H9 (cell line): Measurements from ENCODE around the gene NKAIN2. TPM values are rescaled to one million over a fixed set of nuclear protein-coding genes. Genes with fewer than 3 reads are reported as not detected.

ENCODE experiments used
- DNase-seq: peaks from one replicate; pipeline ENCODE4 v3.0.0-alpha.2; 2017
- H2AFZ ChIP-seq: one replicate; pipeline ENCODE4 v1.6.1; 2013; ENCODE audit warnings: mild to moderate bottlenecking, low read length, control low read depth, moderate library complexity
- H2AK5ac ChIP-seq: 2 replicates; pipeline ENCODE4 v1.6.1; 2013; ENCODE audit warnings: low read length, control low read depth, mixed read lengths; ENCODE audit not compliant: insufficient read length
- H2BK120ac ChIP-seq: one replicate; pipeline ENCODE4 v1.6.1; 2013; ENCODE audit warnings: low read depth, mild to moderate bottlenecking, low read length, control low read depth, inconsistent platforms; ENCODE audit not compliant: poor library complexity, severe bottlenecking
- H2BK12ac ChIP-seq: 2 replicates; pipeline ENCODE4 v1.6.1; 2013; ENCODE audit warnings: low read length, control low read depth, mixed read lengths, low read depth; ENCODE audit not compliant: insufficient read length
- H2BK15ac ChIP-seq: 2 replicates; pipeline ENCODE4 v1.6.1; 2013; ENCODE audit warnings: low read depth, low read length, control low read depth
- H2BK20ac ChIP-seq: one replicate; pipeline ENCODE4 v1.6.1; 2013; ENCODE audit warnings: low read depth, mild to moderate bottlenecking, low read length, control low read depth, inconsistent platforms; ENCODE audit not compliant: poor library complexity, severe bottlenecking
- H2BK5ac ChIP-seq: 2 replicates; pipeline ENCODE4 v1.6.1; 2013; ENCODE audit warnings: low read length, control low read depth, mixed read lengths; ENCODE audit not compliant: insufficient read length
- H3K14ac ChIP-seq: 2 replicates; pipeline ENCODE4 v1.6.1; 2013; ENCODE audit warnings: low read length, control low read depth; ENCODE audit not compliant: insufficient read depth
- H3K18ac ChIP-seq: 2 replicates; pipeline ENCODE4 v1.6.1; 2013; ENCODE audit warnings: low read depth, mild to moderate bottlenecking, mixed read lengths, low read length, control low read depth; ENCODE audit not compliant: insufficient read length
- H3K23ac ChIP-seq: 2 replicates; pipeline ENCODE4 v1.6.1; 2013; ENCODE audit warnings: low read length, control low read depth, mixed read lengths, low read depth; ENCODE audit not compliant: insufficient read length
- H3K23me2 ChIP-seq: 2 replicates; pipeline ENCODE4 v1.6.1; 2013; ENCODE audit warnings: low read depth, mild to moderate bottlenecking, mixed read lengths, low read length, control low read depth; ENCODE audit not compliant: insufficient read length, poor library complexity, severe bottlenecking
- H3K27ac ChIP-seq: 2 replicates; pipeline ENCODE4 v1.5.1; 2013; ENCODE audit warnings: low read length, control low read depth, mixed read lengths, low read depth; ENCODE audit not compliant: insufficient read length
- H3K27me3 ChIP-seq: 2 replicates; pipeline ENCODE4 v1.6.1; 2013; ENCODE audit warnings: low read length, control low read depth, inconsistent platforms; ENCODE audit not compliant: insufficient read depth
- H3K4ac ChIP-seq: 2 replicates; pipeline ENCODE4 v1.6.1; 2013; ENCODE audit warnings: low read depth, mild to moderate bottlenecking, control low read depth, inconsistent platforms, low read length, moderate library complexity
- H3K4me1 ChIP-seq: 2 replicates; pipeline ENCODE4 v1.6.1; 2013; ENCODE audit warnings: low read length, control low read depth, inconsistent platforms; ENCODE audit not compliant: insufficient read depth
- H3K4me2 ChIP-seq: 2 replicates; pipeline ENCODE4 v1.6.1; 2013; ENCODE audit warnings: low read length, control low read depth, mixed read lengths; ENCODE audit not compliant: insufficient read length, insufficient read depth
- H3K56ac ChIP-seq: 2 replicates; pipeline ENCODE4 v1.6.1; 2013; ENCODE audit warnings: low read depth, mild to moderate bottlenecking, mixed read lengths, low read length, control low read depth; ENCODE audit not compliant: insufficient read length
- H3K79me1 ChIP-seq: 2 replicates; pipeline ENCODE4 v1.6.1; 2013; ENCODE audit warnings: low read depth, mild to moderate bottlenecking, moderate library complexity, low read length, control low read depth, inconsistent platforms; ENCODE audit not compliant: insufficient read depth, poor library complexity, severe bottlenecking
- H3K79me2 ChIP-seq: 2 replicates; pipeline ENCODE4 v1.6.1; 2013; ENCODE audit warnings: low read length, control low read depth, inconsistent platforms; ENCODE audit not compliant: insufficient read depth
- H3K9ac ChIP-seq: 2 replicates; pipeline ENCODE4 v1.6.1; 2013; ENCODE audit warnings: low read length, control low read depth, mixed read lengths; ENCODE audit not compliant: insufficient read length; ENCODE audit errors: extremely low read depth
- H3K9me3 ChIP-seq: one replicate; pipeline ENCODE4 v1.6.1; 2013; ENCODE audit warnings: low read depth, low read length, inconsistent platforms; ENCODE audit not compliant: control insufficient read depth
- H3T11ph ChIP-seq: one replicate; pipeline ENCODE4 v1.6.1; 2013; ENCODE audit warnings: mild to moderate bottlenecking, low read length, control low read depth, inconsistent platforms
- H4K20me1 ChIP-seq: one replicate; pipeline ENCODE4 v1.6.1; 2013; ENCODE audit not compliant: control insufficient read depth, insufficient read length, insufficient read depth
- H4K5ac ChIP-seq: 2 replicates; pipeline ENCODE4 v1.6.1; 2013; ENCODE audit warnings: low read depth, mild to moderate bottlenecking, mixed read lengths, low read length, control low read depth; ENCODE audit not compliant: insufficient read length
- H4K8ac ChIP-seq: replicated peaks from 2 replicates; pipeline ENCODE4 v1.6.1; 2013; ENCODE audit warnings: low read length, control low read depth, mixed read lengths, low read depth; ENCODE audit not compliant: insufficient read length
- H4K91ac ChIP-seq: 2 replicates; pipeline ENCODE4 v1.6.1; 2013; ENCODE audit warnings: low read depth, mild to moderate bottlenecking, moderate library complexity, mixed read lengths, low read length, control low read depth; ENCODE audit not compliant: insufficient read length
- H3K27ac Mint-ChIP-seq, 3 experiments: 2 replicates in 2 of 3; 3 replicates in 1 of 3; pipeline ENCODE4 v1.8.0; 2020 to 2021; ENCODE audit warnings: mixed read lengths in 3 of 3, mild to moderate bottlenecking in 1 of 3, moderate library complexity in 1 of 3
- H3K27me3 Mint-ChIP-seq: 2 replicates; pipeline ENCODE4 v1.8.0; 2021; ENCODE audit warnings: low read depth, mild to moderate bottlenecking, moderate library complexity, mixed read lengths
- H3K36me3 Mint-ChIP-seq, 3 experiments: 2 replicates in 2 of 3; 3 replicates in 1 of 3; pipeline ENCODE4 v1.8.0; 2020 to 2021; ENCODE audit warnings: low read depth in 3 of 3, mixed read lengths in 3 of 3; ENCODE audit not compliant: insufficient read depth in 1 of 3
- H3K4me1 Mint-ChIP-seq, 2 experiments: 2 replicates each; pipeline ENCODE4 v1.8.0; 2020; ENCODE audit warnings: mixed read lengths in 2 of 2
- H3K4me3 Mint-ChIP-seq, 2 experiments: 2 replicates in 1 of 2; 3 replicates in 1 of 2; pipeline ENCODE4 v1.8.0; 2020 to 2021; ENCODE audit warnings: mild to moderate bottlenecking in 2 of 2, mixed read lengths in 2 of 2, moderate library complexity in 1 of 2
- H3K9me3 Mint-ChIP-seq, 2 experiments: 2 replicates in 1 of 2; 3 replicates in 1 of 2; pipeline ENCODE4 v1.8.0; 2020; ENCODE audit warnings: mild to moderate bottlenecking in 2 of 2, mixed read lengths in 2 of 2, moderate library complexity in 1 of 2
- CTCF ChIP-seq: fragments of 200-600 bp; sonication (generic); conservative IDR thresholded peaks from 3 replicates; pipeline ENCODE4 v1.8.0; 2021; ENCODE audit warnings: antibody characterized with exemption, mild to moderate bottlenecking
- WGBS: extraction: QIAGEN DNeasy Blood & Tissue Kit; methylation state at CpG from one replicate; pipeline ENCODE4 v1.1.7; 2013; ENCODE audit warnings: missing lambda C conversion rate, low lambda C conversion rate, mixed read lengths; ENCODE audit not compliant: insufficient read length; ENCODE audit errors: extremely low coverage; 5-methylcytosine and 5-hydroxymethylcytosine counted together
- total RNA-seq: library from RNA; stranded (reverse); gene quantifications from 2 replicates; pipeline ENCODE4 v1.2.1, GENCODE V29; 2021

The NKAIN2 gene
- total RNA-seq, 1 experiment from 2014 or later, result 0.17 TPM

GRCh38 chr6:124052120-124052519 is 248.5 kb downstream of the NKAIN2 start:
- Histone ChIP-seq H3T11ph (no peak overlapping the region), H4K8ac (no peak overlapping the region), H3K27me3 (no peaks in the 10 kb centered on the region; the same call in 1 of the 2 replicates), H4K91ac (no peak overlapping the region), H2AK5ac (no peak overlapping the region), H3K4me2 (no peak overlapping the region), H3K9ac (no peak overlapping the region), H4K5ac (no peak overlapping the region), H2AFZ (no peak overlapping the region), H2BK120ac (no peak overlapping the region), H3K4me1 (no peaks in the 10 kb centered on the region), H3K27ac (no peak overlapping the region), H2BK12ac (no peak overlapping the region), H3K14ac (no peak overlapping the region), H2BK20ac (no peak overlapping the region), H3K23me2 (no peaks in the 10 kb centered on the region), H3K18ac (no peak overlapping the region), H3K56ac (no peak overlapping the region), H3K23ac (no peak overlapping the region), H2BK15ac (no peak overlapping the region), H4K20me1 (no peaks in the 10 kb centered on the region), H2BK5ac (no peak overlapping the region), H3K79me1 (no peaks in the 10 kb centered on the region), H3K79me2 (no peaks in the 10 kb centered on the region), H3K4ac (no peak overlapping the region), H3K9me3 (no peaks in the 10 kb centered on the region)
- TF ChIP-seq CTCF, result no peak
- Mint-ChIP-seq H3K4me3 (no peak overlapping the region), H3K36me3 (no peaks in the 10 kb centered on the region), H3K27ac (no peak overlapping the region), H3K27me3 (peaks cover 2% of the 10 kb centered on the region; the same call in 1 of the 2 replicates), H3K4me1 (no peaks in the 10 kb centered on the region; a peak in 1 of 4 replicates), H3K9me3 (no peaks in the 10 kb centered on the region)
- WGBS, result no CpG with 5 or more reads among the region's 5 CpGs
- DNase-seq, result no peak
